GDM1 (cell line): ENCODE data around the gene WNT10A.
"Not testable (repeated sequence)": the region's sequence is repeated elsewhere in the genome, so short reads cannot be mapped to it uniquely, and the experiment has no call there.

Source experiments
- DNase-seq: peaks from one replicate; lab custom pipeline; 2025; lab: John Stamatoyannopoulos, UW

Gene WNT10A

DNA sequence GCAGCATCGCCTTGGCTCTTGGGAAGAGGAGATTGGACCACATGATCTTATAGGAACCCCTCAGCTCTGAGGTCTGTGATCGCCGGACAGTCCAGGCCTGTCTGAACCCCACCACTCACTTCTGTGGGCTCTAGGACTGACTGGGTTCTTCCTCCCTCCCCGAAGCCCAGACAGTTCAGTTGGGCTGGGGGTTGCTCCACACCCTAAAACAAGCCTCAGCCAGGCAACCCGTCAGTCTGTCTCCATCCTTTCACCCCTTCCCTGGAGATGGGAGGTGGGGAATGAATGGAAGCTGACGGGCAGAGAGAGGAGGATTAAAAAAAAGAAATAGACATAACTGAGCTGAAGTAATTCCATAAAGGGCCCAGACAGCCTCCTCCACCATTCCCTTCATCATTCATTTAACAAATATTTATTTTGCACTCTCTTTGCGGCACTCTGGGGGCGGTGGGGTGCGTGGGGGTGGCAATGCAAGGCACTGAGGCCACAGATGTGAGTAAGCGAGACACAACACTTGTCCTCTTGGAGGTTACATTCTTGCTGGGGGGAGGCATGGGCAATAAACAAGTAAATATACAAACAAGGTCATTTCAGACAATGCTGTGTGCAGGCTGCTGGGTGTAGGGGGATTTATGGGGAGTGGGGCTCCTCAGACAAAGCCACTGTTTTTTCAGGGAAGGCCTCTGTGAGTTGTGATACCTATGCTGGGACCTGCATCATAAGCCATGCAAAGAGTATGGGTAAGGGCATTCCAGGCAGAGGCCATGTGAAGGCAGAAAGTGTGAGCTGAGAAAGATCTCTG lies 12.9 kb downstream of the WNT10A start:
- no peak for DNase-seq

DNA sequence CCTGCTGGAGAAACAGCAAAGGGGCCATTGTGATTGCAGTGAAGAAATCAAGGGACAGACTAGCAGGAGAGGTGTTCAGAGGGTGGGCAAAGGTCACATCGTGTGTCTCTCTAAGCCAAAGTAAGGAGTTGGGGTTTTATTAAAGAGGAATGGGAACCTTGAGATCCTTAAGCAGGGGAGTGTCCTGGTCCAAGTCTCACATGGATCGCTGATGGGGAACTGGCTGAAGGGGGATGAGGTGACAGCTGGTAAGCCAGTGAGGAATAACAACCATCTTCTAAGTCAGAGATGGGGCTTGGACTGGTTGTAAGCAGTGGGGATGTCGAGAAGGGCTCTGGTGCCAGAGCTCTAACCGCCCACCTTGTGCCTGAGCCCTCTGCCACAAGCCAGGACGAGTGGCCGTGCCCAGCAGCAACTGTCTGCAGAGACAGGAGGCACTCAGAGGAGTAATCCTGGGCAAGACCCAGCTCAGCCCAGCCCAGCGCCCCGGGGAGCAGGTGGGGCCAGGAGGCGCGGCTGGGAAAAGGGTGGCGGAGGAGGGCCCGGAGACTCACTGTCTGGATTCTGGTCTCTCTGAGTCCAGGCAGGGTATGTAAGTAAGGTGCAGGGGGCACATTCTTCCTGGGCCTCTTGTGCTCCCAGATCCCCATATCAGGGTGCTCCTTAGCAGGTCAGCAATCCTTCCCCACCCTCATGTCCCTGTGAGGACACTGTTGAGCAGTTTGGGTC lies 13.7 kb downstream of the WNT10A start:
- no peak for DNase-seq

DNA sequence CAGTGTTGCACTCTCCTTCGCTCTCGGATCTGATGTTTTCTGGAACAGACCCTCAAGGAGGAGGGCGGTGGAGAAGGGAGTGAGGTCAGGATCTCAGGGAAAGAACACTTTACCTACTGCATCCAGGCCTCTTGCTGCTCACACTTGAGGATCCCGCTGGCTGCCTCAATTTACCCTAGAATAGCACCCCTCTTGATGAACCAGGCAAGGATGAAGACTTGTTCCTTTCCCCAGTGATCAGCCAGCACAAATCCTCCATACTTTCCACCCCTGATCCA lies 14.2 kb downstream of the WNT10A start:
- DNase-seq: no peak

DNA sequence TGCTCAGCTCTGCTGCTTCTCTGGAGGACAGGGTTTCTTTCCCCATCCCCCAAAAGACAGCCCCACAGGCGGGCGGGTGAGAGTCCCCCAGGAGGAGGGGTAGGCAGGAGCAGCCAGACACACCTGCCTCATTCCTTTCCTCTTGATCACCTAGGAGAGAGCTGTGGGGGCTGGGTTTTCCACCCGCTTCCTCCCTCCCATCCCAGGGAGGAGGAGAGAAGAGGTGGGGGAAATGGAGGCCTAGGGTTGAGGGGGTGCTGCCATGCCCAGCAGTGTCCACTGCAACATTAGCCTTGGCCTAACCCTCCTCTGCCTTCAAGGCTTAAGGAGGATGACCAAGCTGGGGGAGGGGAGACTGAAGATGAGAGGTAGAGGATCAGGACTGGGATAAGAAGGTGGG lies 14.7 kb downstream of the WNT10A start:
- DNase-seq: no peak

DNA sequence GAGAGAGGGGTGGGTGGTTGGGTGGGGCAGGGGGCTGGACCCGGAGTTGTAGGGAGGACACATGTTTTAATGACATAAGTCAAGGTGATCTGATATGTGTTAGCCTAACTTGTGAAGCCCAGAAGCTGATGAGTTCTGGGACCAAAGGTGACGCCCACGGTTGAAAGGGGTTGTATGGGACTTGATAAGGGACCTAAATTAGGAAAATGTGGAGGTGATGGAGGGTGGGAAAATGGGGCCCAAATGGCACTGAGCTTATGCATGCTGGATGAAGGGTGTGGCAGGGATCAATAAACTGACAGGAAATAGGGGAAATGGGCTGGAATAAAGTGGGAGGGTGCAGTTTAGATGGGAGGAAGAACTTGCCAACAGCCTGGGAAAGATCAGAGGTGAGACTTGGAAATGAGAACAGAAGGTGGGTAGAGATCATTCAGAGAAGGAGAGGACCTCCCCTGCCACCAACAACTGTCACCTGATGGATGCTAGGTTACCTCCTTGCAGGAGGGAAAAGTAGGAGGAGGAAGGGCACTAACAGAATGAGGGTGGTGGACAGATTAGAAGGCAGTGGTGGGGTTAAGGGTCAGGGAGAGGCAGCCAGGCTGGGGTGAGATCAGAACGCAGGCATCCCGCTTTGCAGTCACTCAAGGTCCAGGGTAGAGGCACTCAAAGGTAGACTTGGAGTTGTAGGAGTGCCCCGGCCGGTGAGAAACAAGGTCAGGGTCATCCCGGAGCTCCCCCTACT lies 15.3 kb downstream of the WNT10A start:
- DNase-seq: no peak

DNA sequence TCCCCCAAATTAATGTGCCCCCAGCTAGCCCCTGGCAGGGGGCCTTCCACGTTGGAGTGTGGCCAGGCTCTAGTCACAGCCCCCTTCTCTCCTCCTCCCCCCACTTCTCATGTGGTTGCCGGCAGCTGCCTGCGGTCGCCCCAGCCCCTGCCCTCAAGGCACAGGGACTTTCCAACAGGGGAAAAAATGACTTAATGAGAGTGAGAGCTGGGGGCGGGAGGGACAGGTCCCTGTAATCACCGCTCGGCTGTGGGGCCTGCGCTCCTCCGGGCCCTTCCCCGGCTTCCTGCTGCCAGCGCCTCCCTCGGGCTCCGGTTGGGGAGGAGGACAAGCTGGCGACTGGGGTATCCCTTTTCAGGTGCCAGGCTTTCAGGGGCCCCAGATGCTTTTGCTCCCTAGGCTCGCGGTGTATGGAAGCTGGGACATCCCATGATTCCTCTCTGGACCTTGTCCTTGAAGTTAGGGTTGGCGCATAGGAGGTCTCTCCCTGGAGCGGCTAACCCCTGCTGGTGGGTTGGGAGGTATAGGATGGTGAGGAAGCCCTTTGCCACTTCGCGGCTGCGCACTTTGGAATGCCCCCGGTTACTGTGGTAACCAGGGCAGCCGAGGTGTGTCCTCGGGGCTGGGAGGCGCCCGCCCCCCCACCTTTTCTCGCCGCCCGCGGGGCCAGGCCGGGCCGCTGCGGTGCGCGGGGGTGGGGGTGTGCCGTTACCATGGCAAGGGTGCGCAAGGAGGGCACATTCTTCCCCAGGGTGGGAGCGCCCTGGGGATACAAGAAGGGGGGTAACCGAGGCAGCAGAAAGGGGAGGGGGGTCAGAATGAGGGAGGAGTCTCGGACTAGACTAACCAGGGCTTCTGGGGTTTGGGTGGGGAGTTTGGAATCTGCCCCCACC lies 16.1 kb downstream of the WNT10A start:
- DNase-seq: no peak

GRCh38 chr2:218897394-218898108 lies 16.9 kb downstream of the WNT10A start:
- no peak for DNase-seq

DNA sequence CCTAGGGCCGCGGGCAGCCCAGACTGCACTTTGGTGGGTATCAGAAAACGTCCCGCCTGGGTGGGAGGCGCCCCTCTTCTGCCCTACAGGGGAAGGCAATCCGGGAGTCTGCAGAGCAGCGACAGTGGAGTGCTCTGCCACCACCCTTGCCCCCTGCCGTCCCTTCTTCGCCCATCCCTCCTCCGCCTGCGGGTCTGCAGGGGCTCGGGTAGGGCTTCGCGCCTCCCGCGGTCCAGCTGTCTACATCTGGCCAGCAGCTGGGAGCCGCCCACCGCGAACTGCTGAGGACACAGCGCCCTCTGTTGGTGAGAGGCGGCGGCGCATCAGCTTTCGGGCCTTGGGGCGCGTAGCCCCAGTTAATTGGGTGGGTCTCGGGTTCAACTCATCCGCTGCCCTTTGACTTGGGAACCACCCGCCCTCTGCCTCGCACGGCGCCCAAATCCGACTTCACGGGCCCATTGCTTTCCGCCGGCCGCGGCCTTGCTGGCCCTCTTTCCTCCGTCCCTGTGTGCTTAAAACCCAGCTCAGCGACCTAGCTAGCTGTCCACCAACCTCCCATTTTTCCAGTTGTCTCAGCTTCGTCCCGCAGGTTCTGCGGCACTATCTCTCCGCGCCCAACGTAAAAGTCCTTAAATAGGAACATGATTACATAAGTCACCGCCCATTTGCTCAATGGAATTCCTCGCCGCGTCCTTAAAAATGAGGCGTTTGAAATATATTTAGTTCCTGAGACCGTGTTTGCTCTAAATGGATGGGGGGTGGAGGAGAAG lies 17.6 kb downstream of the WNT10A start:
- peak; percentile 32 for DNase-seq

GRCh38 chr2:218899147-218899546 lies 18.5 kb downstream of the WNT10A start:
- DNase-seq: no peak

DNA sequence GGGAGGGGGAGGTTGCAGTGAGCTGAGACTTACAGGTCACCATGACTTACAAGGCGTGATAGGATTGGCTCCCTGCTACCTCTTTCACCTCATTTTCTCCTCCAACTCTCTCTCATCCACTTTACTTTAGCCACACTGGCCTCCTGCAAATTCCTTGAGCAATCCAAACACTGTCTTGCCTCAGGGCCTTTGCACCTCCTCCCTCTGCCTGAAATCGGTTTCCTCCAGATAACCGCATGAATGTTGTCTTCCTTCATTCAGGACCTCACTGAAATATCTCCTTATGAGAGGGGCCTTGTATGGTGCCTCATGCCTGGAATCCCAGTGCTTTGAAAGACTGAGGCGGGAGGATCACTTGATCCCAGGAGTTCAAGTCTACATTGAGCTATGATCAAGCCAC lies 21.8 kb downstream of the WNT10A start:
- DNase-seq: no peak

- no peak for DNase-seq
These were observed 23.5 kb downstream of the WNT10A start for GRCh38 chr2:218904176-218904575.

DNA sequence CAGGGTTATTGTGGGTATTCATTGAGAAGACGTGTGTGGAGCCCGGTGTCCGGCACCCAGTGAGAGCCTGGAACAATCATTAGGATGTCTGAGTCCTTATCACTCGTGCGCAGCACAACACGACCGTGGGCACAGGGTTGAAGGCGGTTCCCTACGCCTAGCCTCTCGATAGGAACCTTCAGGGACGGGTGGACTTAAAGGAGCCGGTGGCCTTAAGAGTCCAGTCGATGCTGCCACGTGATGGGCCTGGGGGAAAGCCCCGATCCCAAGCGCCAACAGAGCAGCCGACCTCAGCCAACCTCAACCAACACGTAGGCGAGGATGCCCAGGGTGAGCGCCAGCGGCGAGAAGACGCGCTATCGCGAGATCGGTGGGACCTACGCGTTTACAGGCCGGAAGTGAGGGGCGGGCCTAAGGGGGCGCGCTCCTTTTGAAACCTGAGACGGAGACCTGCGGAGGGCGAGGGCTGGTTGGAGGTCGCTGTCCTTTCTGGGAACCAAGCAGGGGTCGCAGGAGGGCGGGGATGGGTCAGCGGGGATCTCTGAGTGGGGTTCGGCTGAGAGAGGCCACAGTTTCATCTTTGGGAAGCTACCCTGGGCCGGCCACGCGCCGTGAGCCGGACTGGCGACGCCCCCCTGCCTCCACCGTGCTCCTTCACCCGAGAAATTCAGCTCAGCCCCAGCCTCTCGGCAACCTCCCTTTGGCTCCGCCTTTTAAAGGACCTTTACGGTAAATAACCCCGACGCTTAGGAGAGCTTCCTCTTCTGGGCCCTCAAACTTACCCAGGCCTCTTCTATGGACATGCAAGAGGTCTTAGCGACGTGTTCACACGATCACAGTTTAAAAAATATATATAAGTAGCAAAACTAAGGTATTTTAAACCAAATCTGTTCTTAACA lies 28.3 kb downstream of the WNT10A start:
- peak; percentile 51 for DNase-seq

- no peak for DNase-seq
These were observed 30.1 kb downstream of the WNT10A start for GRCh38 chr2:218910741-218911140.

- DNase-seq: no peak
These were observed 39.9 kb downstream of the WNT10A start for GRCh38 chr2:218920504-218920903.

- DNase-seq: no peak
These were observed 44.1 kb downstream of the WNT10A start for GRCh38 chr2:218924757-218925156.

DNA sequence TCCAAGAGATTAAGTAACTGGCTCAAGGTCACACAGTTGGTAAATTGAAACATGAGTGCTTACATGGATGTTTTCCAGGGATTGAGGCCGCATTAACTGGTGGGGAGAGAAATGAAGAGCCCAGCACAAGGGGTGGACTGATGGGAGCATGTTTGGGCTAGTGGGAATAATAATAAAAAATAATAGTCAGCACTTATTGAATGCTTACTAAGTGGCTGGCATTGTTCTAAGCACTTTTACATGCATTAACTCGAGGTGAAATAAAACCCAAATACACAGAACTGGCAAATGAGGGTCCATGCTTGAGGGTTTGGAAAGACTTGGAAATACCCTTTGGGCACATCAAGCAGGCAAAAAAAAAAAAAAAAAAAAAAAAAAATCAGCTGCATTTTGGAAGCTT lies 44.8 kb downstream of the WNT10A start:
- DNase-seq: no peak

DNA sequence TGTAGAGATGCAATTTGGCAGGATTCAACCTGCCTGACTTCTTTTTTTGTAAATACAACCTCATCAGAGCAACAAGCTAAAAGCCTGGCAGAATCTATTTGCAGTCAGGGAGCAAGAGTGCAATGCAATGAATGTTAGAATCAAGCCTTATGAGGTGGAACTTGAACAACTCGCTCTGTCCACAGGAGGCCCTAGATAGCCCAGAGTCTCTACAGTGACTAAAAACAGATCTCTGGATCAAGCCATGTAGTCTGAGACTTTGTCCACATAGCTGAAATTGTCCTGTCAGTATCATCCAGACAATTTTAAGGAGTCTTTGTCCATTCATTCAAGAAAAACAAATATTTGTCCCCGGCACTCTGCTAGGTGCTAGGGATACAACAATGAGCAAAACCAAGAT lies 46.8 kb downstream of the WNT10A start:
- DNase-seq: no peak

DNA sequence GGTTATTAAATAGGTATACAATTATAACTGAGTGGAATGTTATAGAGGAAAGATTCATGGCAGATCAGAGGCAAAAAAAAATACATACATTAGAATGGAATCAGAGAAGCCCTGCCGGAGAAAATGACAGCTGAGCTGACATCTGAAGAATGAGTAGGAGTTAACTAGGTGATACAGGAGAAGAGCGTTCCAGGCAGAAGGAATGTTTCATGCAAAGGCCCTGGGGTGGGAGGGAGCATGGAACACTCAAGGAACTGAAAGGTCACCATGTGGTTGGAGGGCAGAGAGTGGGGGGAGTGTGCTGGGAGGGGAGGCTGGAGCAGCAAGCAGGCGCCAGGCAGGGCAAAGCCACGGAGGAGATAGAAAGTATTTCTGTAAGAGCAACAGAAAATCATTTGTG lies 47.2 kb downstream of the WNT10A start:
- no peak for DNase-seq

DNA sequence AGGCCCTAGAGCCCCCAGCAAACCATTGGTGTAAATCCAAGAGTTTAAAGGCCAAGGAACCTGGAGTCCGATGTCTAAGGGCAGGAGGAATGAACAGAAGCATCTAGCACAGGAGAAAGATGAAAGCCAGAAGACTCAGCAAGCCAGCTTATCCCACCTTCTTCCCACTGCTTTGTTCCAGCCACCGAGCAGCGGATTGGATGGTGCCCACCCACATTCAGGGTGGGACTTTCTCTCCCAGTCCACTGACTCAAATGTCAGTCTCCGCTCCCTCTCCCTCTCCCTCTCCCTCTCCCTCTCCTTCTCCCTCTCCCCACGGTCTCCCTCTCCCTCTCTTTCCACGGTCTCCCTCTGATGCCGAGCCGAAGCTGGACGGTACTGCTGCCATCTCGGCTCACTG lies 49.8 kb downstream of the WNT10A start:
- not testable (repeated sequence) for DNase-seq

- not testable (repeated sequence) for DNase-seq
These were observed 51.1 kb downstream of the WNT10A start for GRCh38 chr2:218931751-218932150.
